HL-60/S4 treated with retinoic acid at 250 ng/mL for 4 days and 3 days (cell line): ENCODE data around the gene ZNF577.
"Not testable (repeated sequence)": the region's sequence is repeated elsewhere in the genome, so short reads cannot be mapped to it uniquely, and the experiment has no call there.

ENCODE experiments used
- in situ Hi-C: fragments of 300-500 bp; cut with MboI; formaldehyde crosslinking; loops from 2 replicates; pipeline ENCODE4 v1.7.0; 2022; ENCODE audit warnings: low sequenced_read_pairs

Gene ZNF577

GRCh38 chr19:51887522-51888498, at the start of gene ZNF577:
Gene ZNF577, minus strand, starts transcription at chr19:51887951. Its CDS starts 7,569 bp downstream, at chr19:51880382.
- in situ Hi-C loops, result no loop called here

- in situ Hi-C loops, result no loop called here
Measured at GRCh38 chr19:51931921-51932320, 44.2 kb upstream of the ZNF577 start.

GRCh38 chr19:51927859-51928258, 40.1 kb upstream of the ZNF577 start:
- in situ Hi-C loops, result no loop called here

- in situ Hi-C loops, result no loop called here
Measured at GRCh38 chr19:51926784-51927741, 39.3 kb upstream of the ZNF577 start, which contains the start of gene ZNF613. Gene ZNF613, plus strand, starts transcription at chr19:51927472. Its CDS starts 8,749 bp downstream, at chr19:51936221.

GRCh38 chr19:51926426-51926783, 38.7 kb upstream of the ZNF577 start:
- in situ Hi-C loops, result no loop called here

- in situ Hi-C loops, result no loop called here
Measured at GRCh38 chr19:51921949-51922348, 34.2 kb upstream of the ZNF577 start.

GRCh38 chr19:51919606-51920005, 31.9 kb upstream of the ZNF577 start:
- in situ Hi-C loops, result no loop called here

GRCh38 chr19:51916167-51916566, 28.4 kb upstream of the ZNF577 start:
- in situ Hi-C loops, result no loop called here

GRCh38 chr19:51915324-51915867, 27.6 kb upstream of the ZNF577 start:
- in situ Hi-C loops, result no loop called here

- in situ Hi-C loops, result not testable (repeated sequence)
Measured at GRCh38 chr19:51907981-51908380, 20.2 kb upstream of the ZNF577 start.

- in situ Hi-C loops, result not testable (repeated sequence)
Measured at GRCh38 chr19:51906108-51906507, 18.4 kb upstream of the ZNF577 start.

- in situ Hi-C loops, result not testable (repeated sequence)
Measured at GRCh38 chr19:51905639-51906038, 17.9 kb upstream of the ZNF577 start.

- in situ Hi-C loops, result no loop called here
Measured at GRCh38 chr19:51905206-51905605, 17.5 kb upstream of the ZNF577 start.

- in situ Hi-C loops, result no loop called here
Measured at GRCh38 chr19:51904331-51905165, 16.8 kb upstream of the ZNF577 start, which contains the start of gene ZNF649. Gene ZNF649, minus strand, starts transcription at chr19:51905017. Its CDS starts 4,910 bp downstream, at chr19:51900107.

GRCh38 chr19:51903192-51903591, 15.4 kb upstream of the ZNF577 start:
- in situ Hi-C loops, result no loop called here

GRCh38 chr19:51901860-51902259, 14.1 kb upstream of the ZNF577 start:
- in situ Hi-C loops, result no loop called here

- in situ Hi-C loops, result no loop called here
Measured at GRCh38 chr19:51891193-51891747, 3.5 kb upstream of the ZNF577 start.

GRCh38 chr19:51889934-51890333, 2.2 kb upstream of the ZNF577 start:
- in situ Hi-C loops, result no loop called here

GRCh38 chr19:51884713-51885112, 3.0 kb downstream of the ZNF577 start:
- in situ Hi-C loops, result no loop called here

GRCh38 chr19:51882518-51882917, 5.2 kb downstream of the ZNF577 start:
- in situ Hi-C loops, result no loop called here
